HuH-7.5 (cell line): ENCODE results near the gene LYZL2.
"Not testable (repeated sequence)": the region's sequence is repeated elsewhere in the genome, so short reads cannot be mapped to it uniquely, and the experiment has no call there.

Experiments
- DNase-seq: peaks from one replicate; pipeline ENCODE4 v3.0.0; 2011; ENCODE audit warnings: low spot score

Gene LYZL2

GRCh38 chr10:30639946-30640786, 10.6 kb upstream of the LYZL2 start:
- peak; percentile 17 for DNase-seq

- DNase-seq = peak; percentile 8
Measured at GRCh38 chr10:30637881-30638467, 8.4 kb upstream of the LYZL2 start.

GRCh38 chr10:30631188-30631587, 1.6 kb upstream of the LYZL2 start:
- DNase-seq = no peak

GRCh38 chr10:30630571-30630970, 1.0 kb upstream of the LYZL2 start:
- DNase-seq = no peak

- DNase-seq = not testable (repeated sequence)
Measured at GRCh38 chr10:30628576-30628975, 977 bp downstream of the LYZL2 start.

GRCh38 chr10:30626837-30627236, 2.7 kb downstream of the LYZL2 start:
- not testable (repeated sequence) for DNase-seq

- not testable (repeated sequence) for DNase-seq
Measured at GRCh38 chr10:30626196-30626595, 3.4 kb downstream of the LYZL2 start.

- no peak for DNase-seq
Measured at GRCh38 chr10:30625080-30625479, 4.5 kb downstream of the LYZL2 start.

- no peak for DNase-seq
Measured at GRCh38 chr10:30619966-30620365, 9.6 kb downstream of the LYZL2 start.

GRCh38 chr10:30617070-30617469, 12.5 kb downstream of the LYZL2 start:
- DNase-seq = no peak

- DNase-seq = not testable (repeated sequence)
Measured at GRCh38 chr10:30611041-30611440, 18.5 kb downstream of the LYZL2 start.

- no peak for DNase-seq
Measured at GRCh38 chr10:30607814-30608213, 21.7 kb downstream of the LYZL2 start.

GRCh38 chr10:30606313-30606712, 23.2 kb downstream of the LYZL2 start:
- no peak for DNase-seq

- not testable (repeated sequence) for DNase-seq
Measured at GRCh38 chr10:30605341-30606121, 24.0 kb downstream of the LYZL2 start.

- DNase-seq = no peak
Measured at GRCh38 chr10:30603589-30603988, 26.0 kb downstream of the LYZL2 start.

- DNase-seq = no peak
Measured at GRCh38 chr10:30602747-30603146, 26.8 kb downstream of the LYZL2 start.

GRCh38 chr10:30600005-30600404, 29.5 kb downstream of the LYZL2 start:
- DNase-seq = no peak

- no peak for DNase-seq
Measured at GRCh38 chr10:30598105-30598776, 31.3 kb downstream of the LYZL2 start.

GRCh38 chr10:30597433-30597824, 32.1 kb downstream of the LYZL2 start:
- not testable (repeated sequence) for DNase-seq

GRCh38 chr10:30596493-30597432, 32.8 kb downstream of the LYZL2 start:
- DNase-seq = not testable (repeated sequence)

GRCh38 chr10:30596013-30596412, 33.5 kb downstream of the LYZL2 start:
- no peak for DNase-seq
